Measurements from ENCODE around the gene ATL1.

Gene ATL1

DNA sequence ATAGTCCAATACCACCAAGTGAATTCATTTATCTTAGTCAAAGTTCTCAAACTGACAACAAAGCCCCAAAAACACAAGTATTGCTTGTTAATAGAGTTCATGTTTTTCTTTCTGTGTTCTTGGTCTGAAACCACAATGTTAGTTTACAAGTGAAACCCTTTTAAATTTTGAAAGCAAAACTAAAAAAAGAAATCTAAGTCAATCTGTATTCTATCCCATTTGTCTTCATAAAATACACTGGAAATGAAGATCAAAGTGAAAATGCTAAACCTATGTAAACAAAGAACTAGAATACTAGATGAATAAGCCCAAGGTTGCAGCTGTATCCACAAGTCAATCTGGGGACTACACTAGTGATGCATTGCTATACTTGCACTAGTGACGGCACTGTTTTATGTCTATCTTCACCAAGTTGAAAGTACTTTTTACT lies 38.0 kb upstream of the ATL1 start:
- CTCF ChIA-PET, result interaction anchor here (0.8 to 1.4 kb wide), 2 partner anchors 10 to 201 kb away, joined by 3 read pairs; partner anchors contain the start of gene MAP4K5
- TF ChIP-seq CTCF (IDR thresholded peaks at IDR 0.05; ENCODE audit: insufficient read depth, low read length, missing control alignments), result no peak
- DNase-seq (ENCODE audit: low read depth, low spot score), result no peak
- H3K4me3 ChIP-seq (ENCODE audit: low read depth, low read length), result no peak overlapping the region
- POLR2A ChIA-PET, result no interaction called here

GRCh38 chr14:50523271-50524041 lies 36.5 kb upstream of the ATL1 start:
- no peak for DNase-seq (ENCODE audit: low read depth, low spot score)
- H3K4me3 ChIP-seq (ENCODE audit: low read depth, low read length), result no peak overlapping the region
- no peak for TF ChIP-seq CTCF (IDR thresholded peaks at IDR 0.05; ENCODE audit: insufficient read depth, low read length, missing control alignments)
- ChIA-PET CTCF (interaction anchor here (1.8 kb wide), 1 partner anchor 202 kb away, joined by 8 read pairs; no protein-coding TSS in a partner anchor), POLR2A (no interaction called here)

DNA sequence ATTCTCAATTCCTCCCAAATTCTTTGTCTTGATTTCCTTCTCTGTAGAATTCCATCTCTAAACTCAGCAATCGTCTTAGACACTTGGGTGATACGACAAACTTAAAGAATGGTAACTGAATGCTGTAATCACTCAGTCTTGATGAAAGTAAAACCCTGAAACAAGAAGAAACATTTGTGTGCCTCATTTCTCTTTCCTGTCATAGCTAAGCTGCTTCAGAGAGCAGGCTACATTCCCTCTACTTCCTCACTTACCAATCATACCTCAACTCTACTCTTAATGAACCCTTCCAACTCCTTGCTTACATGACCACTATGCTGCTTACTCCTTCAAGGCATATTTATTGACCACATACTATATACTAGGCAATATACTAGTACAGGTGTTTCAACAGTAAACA lies 35.9 kb upstream of the ATL1 start:
- no peak for TF ChIP-seq CTCF (IDR thresholded peaks at IDR 0.05; ENCODE audit: insufficient read depth, low read length, missing control alignments)
- DNase-seq (ENCODE audit: low read depth, low spot score), result no peak
- H3K4me3 ChIP-seq (ENCODE audit: low read depth, low read length), result no peak overlapping the region
- ChIA-PET CTCF (interaction anchor here (1.8 kb wide), 1 partner anchor 203 kb away, joined by 8 read pairs; no protein-coding TSS in a partner anchor), POLR2A (no interaction called here)

- ChIA-PET CTCF (no interaction called here), POLR2A (no interaction called here)
- DNase-seq (ENCODE audit: low read depth, low spot score), result no peak
- TF ChIP-seq CTCF (IDR thresholded peaks at IDR 0.05; ENCODE audit: insufficient read depth, low read length, missing control alignments), result no peak
- H3K4me3 ChIP-seq (ENCODE audit: low read depth, low read length), result no peak overlapping the region
Observed at GRCh38 chr14:50524731-50525515, 35.0 kb upstream of the ATL1 start.

- DNase-seq (ENCODE audit: low read depth, low spot score), result no peak
- TF ChIP-seq CTCF (IDR thresholded peaks at IDR 0.05; ENCODE audit: insufficient read depth, low read length, missing control alignments), result no peak
- H3K4me3 ChIP-seq (ENCODE audit: low read depth, low read length), result no peak overlapping the region
- CTCF ChIA-PET, result interaction anchor here (0.7 to 3.0 kb wide), 9 partner anchors 15 to 666 kb away, joined by 3 to 46 read pairs (median 4); no protein-coding TSS in a partner anchor
- POLR2A ChIA-PET, result no interaction called here
Observed at GRCh38 chr14:50528000-50528399, 31.9 kb upstream of the ATL1 start.
